ENCODE results near the gene ERO1A.

GRCh38 chr14:52740751-52741150 is 45.4 kb upstream of the ERO1A start:
- TF ChIP-seq POLR2AphosphoS5 (IDR thresholded peaks at IDR 0.05; ENCODE audit: borderline replicate concordance, low read depth, low read length) (no peak), EZH2 (IDR thresholded peaks at IDR 0.05) (no peak)

All from SK-N-MC (cell line).